IPS DF 19.7 (cell line): Measurements from ENCODE around the gene BZW2.
"Not testable (repeated sequence)": the region's sequence is repeated elsewhere in the genome, so short reads cannot be mapped to it uniquely, and the experiment has no call there.

ENCODE experiments used
- DNase-seq: peaks from one replicate; pipeline ENCODE4 v3.0.0-alpha.2; 2013; ENCODE audit warnings: low read depth, low spot score

The BZW2 gene

DNA sequence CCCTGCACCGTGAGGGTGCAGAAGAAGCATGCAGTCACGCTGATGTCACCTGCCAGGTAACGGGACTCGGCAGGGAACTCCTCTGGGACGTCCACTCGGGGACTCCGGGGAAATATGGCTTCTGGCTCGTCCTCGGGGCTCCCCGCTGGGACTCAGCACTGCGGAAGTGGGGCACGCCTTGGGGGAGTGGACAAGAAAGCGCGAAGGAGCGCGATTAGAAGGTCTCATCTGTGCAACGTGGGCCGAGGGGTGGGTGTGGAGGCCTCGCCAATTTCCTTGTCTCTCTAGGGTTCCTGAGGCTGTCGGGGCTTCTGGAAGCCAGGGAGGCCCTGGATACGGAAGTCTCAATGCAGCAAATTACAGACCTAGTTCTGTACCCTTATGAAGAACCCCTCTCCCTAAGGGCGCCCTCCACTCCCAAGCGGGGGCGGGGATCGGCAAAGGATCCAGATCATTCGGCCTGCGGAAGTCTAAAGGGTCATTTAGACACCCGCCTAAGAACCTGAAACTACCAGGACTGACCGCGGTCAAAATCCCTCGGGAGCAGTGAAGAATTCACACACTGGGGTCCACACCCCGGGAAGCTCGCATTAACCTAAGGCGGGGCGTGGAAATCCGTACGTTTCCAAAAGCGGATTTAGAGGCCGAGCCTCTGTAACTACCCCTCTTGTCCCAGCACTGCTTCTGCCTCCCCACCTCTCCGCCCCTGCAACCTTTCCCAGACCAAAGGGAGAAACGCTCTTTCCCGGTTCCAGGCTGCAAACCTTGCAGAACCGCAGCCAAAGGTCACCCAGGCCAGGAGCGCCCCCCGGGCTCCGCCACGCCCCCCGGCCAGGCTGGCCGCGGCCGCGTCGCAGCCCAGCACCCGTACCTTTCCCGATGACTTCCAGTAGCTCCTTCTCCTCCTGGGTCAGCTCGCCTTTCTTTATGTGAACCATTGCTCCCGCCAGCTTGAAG is 1.1 kb upstream of the BZW2 start:
- DNase-seq = no peak

DNA sequence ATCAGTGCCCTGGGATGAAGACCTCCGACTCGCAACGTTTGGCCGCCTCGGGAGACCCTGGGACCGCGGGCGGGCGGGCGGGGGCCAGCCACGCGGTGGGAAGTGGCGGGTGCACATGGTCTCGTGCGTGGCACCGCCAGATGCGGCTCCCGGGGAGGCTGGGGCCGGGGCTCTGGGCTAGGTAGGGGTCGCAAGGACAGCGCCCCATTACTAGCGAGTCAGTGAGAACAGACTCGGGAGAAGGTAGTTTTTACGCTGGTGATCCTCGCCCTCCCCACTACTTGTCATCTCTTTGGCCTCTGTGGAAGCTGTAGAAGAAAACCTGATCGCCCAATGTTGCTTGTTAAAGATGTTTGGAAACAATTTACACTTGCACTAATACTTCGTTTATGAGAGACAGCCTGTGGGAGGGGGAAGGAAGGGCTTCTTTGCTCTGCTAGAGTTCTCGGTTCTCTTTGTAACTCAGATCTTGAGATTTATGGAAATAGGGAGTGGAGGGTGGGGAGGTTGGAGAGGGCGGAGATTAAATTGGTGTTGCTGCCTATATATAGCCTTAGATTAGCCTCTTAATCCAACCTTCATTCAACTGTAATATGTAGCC is 591 bp downstream of the BZW2 start:
- no peak for DNase-seq

DNA sequence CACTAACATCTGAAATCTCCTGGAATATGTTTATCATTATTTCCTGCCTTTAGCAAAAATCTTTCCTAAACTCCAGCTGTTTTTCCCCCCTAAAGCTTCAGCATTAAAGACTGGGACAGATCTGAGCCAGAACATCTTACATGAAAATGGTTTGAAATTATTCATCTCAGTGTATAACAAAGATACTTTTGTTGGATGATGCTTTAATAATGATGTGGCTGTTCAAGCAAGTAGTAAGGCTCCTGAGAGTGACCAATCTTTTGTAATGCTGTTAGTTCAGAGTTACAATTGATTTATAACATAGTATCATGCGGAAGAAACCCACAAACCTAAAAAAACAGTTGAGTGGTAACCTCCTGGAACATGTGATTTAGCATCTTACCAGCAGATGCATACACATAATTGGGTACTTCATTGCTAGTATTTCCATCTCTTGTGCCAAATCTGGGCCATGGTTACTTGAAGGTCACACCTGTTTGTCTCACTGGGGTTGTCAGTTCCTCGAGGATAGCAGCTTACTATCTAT is 1.5 kb downstream of the BZW2 start:
- no peak for DNase-seq

DNA sequence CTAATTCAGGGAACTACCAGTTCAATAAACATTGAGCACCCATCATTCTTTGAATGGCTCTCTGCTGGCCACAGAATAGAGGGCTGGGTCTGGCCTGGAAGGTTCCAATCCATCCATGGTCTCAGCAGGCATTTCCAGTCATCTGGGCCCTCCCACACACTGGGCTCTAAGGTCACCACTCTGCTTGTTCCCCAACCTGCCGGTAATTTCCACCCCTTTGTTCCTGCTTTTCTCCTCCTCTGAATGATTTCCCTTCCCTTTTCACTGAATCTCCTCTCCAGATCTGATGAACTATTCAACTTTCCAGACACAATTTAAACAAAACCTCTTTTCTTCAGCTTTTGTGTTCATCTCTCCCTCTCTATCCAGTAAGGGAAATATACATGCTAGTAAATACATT is 2.6 kb downstream of the BZW2 start:
- DNase-seq = no peak

DNA sequence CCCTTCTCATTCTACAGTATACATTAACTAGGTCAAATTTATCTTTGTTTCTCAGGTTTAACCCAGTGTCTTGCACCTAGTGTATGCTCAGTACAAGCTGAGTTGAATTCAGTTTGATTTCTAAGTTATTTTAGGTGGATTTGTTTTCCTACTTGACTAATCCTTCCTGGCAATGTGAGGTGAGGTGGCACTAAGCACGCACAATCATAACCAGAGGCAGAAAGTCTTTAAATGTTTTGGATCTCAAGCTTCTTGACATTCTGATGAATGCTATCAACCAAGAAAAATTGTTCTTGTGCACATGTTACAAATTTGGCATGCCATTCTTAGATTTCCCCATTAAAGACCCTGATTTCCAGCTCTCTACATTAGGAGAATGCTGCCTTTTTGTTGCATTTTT is 3.2 kb downstream of the BZW2 start:
- DNase-seq = no peak

DNA sequence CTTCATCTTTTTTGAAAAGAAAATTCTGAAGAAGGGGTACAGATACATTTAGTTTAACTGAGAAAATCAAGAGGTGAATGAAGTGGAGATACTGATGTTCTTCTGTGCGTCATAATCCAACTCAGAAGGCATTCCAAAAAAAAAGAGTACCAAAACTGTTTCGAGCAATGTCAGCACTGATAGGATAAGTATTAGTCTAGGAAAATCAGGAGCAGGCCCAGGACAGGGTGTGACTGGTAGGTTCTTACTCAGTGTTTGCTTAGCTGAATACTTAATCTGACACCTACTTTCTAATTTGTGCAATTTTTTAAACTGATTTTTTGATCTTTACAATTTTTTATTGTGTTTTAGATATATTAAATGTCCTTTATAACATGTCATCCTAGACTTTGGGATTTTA is 4.3 kb downstream of the BZW2 start:
- DNase-seq = no peak

DNA sequence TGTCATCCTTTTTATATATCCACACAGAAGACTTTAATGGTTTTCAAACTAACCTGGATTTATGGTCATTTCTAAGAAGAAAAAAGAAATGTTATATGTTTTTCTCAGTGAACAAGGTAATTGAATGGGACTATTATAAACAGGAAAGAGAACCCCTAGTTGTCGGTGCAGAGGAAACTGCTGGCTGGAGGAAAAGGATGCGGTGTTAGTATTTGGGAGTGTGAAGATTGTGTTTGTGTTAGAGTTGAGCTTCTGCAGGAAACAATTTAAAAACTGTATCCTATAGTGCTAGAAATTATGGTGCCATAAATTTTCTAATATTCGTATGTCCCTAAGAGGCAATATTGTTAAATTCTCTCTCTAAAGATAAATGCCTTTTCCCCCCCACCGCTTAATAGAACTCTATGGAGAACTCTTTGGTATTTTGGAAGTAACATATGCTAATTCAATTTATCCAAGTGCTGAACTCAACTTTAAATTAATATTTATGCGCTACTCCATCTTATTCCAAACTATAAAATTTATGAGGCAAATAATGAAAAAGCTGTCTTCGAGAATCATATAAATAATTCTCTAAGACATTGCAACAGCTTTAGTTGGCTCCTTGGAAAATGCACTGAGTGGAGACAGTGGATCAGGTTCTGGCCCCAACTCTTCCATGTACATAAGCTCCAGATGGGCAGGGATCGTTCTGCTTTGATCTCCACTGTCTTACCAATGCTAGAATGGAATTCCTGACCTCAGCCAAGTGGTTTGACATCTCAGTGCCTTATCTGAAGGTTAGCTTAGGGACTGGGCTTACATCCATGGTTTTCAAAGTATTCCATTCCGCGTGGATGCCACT is 5.6 kb downstream of the BZW2 start:
- DNase-seq = no peak

DNA sequence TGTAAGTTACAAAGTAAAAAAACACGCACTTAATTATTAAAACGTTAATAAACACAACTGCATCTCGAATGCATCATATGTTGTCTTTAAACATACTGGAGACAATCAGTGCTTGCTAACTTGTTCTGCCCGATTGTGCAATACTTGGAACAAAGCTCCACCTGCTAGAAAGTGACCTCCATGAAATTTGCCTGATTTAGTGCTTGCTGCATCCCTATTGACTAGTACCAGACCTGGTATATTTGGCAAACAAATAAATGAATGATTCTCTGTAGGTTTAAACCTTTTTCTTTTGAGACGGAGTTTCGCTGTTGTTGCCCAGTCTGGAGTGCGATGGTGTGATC is 6.2 kb downstream of the BZW2 start:
- DNase-seq = no peak

DNA sequence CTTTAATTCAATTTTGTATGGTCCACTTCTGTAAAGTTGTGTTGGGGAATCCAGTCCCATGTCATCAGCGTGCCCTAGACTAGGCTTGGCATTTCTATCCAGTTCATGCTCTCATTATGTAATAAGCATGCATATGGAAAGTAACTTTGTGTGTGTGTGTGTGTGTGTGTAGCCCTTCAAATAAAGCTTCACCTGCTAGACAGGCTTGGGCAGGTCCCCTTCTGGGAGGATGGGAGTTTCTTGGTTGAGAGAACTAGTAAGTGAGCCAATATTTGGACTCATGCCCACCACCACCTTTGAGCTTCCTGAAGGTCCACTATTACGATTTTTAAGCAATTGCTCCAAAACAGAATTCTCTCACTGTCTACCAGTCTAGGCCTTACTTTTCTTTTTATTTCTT is 6.9 kb downstream of the BZW2 start:
- DNase-seq = no peak

DNA sequence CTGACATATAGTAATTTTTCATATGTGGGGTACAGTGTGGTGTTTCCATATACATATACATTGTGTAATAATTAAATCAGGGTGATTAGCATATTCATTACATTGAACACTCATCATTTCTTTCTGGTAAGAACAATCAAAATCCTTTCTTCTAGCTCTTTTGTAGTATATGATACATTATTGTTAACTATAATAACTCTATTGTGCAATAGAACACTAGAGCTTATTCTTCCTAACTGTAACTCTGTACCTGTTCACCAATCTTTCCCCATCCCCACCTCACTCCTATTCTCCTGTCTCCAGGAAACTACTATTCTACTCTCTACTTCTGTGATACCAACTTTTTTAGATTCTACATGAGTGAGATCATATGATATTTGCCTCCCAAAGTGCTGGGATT is 9.4 kb downstream of the BZW2 start:
- no peak for DNase-seq

DNA sequence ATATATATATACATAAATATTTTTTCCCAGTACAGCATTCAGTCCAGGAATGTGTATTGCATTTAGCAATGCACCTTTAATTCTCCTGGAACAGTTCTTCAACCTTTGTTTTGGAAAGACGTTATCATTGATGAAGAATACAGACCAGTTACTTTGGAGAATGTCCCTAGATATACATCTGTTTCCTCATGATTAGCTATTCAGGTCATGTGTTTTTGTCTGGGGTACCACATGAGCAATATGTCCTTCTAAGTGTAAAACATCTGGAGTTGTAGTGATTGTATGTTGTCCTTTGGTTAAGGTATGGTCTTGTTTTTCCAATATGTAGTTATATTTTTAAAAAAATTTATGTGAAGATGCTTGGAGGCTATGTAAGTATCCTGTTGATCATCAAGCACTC is 10.2 kb downstream of the BZW2 start:
- no peak for DNase-seq

DNA sequence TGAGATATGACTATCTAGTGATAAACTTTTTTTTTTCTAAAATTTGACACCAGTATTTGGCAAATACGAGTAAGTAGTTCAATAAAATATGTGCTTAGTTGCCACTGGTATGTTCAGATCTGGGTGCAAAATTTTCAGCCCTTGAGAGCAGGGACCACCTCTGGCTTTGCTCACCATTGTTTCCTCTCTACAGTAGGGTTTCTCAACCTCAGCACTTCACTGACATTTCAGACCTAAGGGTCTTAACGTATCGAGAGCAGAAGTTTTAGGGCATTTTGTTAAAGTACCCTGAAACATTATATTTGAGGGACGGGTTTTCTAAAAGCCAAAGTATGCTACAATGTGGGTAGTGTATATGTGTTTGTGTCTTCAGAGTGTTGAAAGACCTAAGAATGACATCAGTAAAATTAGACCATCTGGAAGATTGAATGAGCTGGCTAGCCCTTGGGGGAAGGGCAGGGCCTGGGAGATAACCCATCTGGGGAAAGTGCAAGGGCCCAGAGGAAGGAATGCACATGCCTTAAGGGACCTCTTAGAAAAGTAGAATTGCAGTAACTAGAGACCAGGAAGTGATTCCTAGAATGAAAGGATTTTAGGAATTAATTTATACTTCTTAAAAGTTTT is 11.8 kb downstream of the BZW2 start:
- peak; percentile 47 for DNase-seq

DNA sequence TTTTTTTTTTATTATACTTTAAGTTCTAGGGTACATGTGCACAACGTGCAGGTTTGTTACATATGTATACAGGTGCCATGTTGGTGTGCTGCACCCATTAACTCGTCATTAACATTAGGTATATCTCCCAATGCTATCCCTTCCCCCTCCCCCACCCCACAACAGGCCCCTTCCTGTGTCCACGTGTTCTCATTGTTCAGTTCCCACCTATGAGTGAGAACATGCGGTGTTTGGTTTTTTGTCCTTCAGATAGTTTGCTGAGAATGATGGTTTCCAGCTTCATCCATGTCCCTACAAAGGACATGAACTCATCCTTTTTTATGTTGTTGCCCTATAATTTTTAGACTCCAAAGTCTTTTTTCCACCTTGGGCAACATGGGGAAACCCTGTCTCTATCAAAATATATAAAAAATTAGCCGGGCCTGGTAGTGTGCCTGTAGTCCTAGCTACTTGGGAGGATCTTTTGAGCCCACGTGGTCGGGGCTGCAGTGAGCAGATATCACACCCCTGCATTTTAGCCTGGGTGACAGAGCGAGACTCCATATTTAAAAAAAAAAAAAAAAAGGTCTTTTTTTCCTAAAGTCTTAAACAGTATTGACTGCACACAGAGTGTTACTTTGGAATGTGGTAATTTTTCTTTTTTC is 14.0 kb downstream of the BZW2 start:
- DNase-seq = not testable (repeated sequence)

DNA sequence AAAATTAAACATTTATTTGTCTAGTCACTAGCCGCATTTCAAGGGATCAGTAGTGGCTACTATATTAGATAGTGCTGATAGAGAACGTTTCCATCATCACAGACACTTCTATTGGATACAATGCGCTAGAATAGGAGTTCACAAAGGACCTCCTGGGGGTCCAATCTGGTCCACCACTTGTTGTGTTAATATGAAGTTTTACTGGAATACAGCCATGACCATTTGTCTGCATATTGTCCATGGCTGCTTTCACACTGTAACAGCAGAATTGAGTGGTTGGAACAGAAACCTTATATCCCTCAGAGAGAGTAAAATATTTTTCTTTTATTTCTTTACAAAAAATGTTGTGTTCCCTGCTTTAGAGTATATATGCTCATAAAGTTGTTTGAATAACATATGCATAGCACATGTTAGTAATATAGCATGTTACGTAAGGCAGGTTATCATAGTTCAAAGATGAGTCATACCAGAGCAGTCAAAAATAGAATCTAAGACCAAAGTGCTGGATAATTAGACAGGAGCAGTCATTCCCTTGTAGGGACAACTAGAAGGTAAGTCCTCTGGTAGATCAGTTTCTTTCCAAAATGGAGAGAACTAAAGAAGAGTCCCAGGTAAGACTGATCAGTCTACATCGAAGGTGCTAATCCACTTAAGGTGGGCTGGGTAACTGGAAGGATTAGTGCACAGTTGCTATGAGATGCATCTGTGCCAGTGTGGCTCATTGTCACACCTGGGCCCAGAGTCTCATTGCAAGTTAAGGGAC is 14.9 kb downstream of the BZW2 start:
- DNase-seq = no peak

DNA sequence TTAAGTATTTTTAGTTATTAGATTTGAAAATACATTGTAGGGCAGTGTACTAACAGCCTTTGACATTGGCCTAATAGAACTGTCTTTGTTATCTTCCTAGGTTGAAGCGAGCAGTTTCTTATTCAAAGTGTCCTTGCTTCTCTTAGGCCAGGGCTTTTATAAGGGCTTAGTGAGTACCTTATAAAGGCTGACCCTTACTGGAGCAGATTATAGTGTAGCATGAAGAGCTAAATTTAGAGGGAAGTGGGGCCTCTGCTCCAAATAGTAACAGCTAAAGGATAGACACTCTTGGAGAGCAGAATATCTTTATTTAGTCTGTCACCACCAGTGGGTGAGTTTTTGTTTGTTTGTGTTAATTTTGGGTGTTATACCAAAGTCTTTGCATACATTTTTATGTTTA is 15.9 kb downstream of the BZW2 start:
- DNase-seq = no peak

DNA sequence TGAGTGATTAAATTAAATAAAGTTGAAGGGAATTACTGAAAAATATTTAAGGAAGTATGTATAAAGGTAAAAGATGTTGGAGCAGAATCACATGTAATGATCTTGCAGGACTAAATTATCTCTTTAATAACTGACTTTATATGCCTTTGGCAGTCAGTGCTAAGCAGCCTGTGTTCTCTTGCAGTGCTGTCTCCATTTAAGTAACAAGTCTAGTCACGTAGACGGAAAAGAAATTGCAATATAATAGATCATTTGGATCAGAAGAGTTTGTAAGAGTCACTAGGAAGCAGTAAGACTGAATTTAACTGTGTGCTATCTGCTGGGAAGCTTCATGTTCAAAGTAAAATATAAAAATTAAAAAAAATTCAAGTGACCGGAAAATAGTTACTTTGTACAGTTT is 21.4 kb downstream of the BZW2 start:
- no peak for DNase-seq

DNA sequence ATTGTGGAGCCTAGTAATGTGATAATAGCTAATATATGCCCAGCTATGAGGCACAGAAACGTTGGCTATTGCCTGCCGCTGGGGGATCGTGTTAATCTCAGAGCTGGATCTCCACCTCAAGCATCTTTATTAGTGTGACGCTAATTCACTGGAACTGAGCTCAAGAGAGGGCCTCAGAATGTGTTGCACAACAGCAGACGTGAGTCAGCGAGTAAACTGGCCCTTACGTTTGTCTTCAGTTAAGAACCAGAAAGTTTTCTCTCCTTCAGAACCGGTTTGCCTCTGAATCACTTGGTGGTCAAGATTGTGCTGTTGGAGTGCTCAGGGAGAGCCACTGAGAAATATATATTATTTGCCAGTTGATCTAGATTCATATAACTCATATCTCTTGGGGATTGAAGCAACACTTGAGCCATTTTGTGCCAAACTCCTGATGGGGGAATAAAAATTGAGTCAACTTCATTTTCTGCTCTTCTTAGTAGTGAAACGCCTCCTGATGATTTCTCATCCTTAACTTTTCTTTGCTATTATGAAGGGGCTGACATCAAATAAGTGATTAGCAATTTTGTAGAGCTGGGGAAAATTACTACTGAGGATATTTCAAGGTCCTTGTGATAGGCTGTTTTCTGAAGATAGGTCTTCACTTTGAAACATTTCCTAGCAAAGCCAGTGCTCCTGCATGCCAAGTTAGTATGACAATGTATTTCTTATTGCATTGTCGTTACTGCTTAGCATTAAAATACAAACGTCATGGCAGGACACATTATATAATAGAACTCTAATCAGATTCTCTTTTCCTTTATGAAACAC is 22.3 kb downstream of the BZW2 start:
- DNase-seq = no peak

DNA sequence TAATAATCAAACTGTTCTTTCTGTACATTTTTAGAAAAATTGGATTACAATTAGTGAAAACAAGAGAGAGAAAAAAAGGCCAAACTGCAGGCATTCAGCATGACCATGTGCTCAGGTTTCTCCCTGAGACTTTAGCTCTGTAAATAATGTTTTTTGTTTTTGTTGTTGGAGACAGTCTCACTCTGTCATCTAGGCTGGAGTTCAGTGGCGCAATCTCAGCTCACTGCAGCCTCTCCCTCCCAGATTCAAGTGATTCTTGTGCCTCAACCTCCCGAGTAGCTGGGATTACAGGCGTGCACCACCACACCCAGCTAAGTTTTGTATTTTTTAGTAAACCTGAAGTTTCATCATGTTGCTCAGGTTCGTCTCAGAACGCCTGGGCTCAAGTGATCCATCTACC is 23.0 kb downstream of the BZW2 start:
- no peak for DNase-seq

DNA sequence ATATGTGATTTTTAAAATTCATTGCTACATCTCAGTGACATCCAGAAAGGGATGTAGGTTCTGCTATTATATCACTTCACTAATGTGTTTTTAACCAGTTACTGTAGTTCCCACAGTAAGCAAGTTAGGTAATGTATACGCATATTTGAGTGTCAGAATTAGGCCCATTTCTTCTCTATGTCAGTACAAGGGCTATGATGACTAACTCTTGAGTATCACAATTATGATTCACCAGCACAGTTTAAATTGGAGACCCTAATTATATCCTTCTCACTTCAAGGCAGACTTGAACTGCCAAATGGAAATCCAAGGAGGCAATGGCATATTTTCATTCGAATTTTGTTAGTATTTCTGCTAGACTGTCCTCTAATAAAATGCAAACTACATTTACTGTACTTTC is 23.6 kb downstream of the BZW2 start:
- no peak for DNase-seq

DNA sequence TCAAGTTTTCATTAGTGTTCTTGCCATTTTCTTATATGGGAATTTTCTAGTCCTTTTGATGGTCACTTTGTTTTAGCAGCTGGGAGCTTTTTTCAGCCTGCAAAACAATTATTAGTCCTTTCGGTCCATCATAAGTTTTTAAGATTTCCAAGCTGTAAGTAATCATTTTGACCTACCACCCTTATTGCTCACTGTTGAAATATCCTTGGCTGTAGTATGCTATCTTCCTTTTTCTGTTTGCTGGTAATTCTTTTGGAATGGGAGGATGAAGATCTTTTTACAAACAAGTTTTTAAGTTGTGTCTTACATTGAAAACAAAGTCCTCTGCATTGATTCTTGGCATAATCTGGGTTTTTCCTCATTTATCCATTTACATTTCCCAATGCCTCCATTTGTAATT is 24.0 kb downstream of the BZW2 start:
- no peak for DNase-seq
